IPS-15b (cell line): Measurements from ENCODE around the gene ACAD8.

Experiments used
- H3K27me3 ChIP-seq: one replicate; pipeline ENCODE4 v1.6.1; 2013; ENCODE audit warnings: low read length; ENCODE audit not compliant: control insufficient read depth, insufficient read depth
- H3K36me3 ChIP-seq: one replicate; pipeline ENCODE4 v1.6.1; 2013; ENCODE audit warnings: low read length; ENCODE audit not compliant: control insufficient read depth, insufficient read depth
- H3K4me1 ChIP-seq: one replicate; pipeline ENCODE4 v1.6.1; 2013; ENCODE audit warnings: mild to moderate bottlenecking, low read length; ENCODE audit not compliant: control insufficient read depth, insufficient read depth
- H3K4me3 ChIP-seq: one replicate; pipeline ENCODE4 v1.5.1; 2013; ENCODE audit warnings: low read depth, low read length
- H3K9ac ChIP-seq: one replicate; pipeline ENCODE4 v1.6.1; 2013; ENCODE audit warnings: low read depth, mild to moderate bottlenecking, low read length
- H3K9me3 ChIP-seq: one replicate; pipeline ENCODE4 v1.6.1; 2013; ENCODE audit warnings: mild to moderate bottlenecking, low read length; ENCODE audit not compliant: control insufficient read depth, insufficient read depth

The ACAD8 gene

GRCh38 chr11:134287561-134287960 is 34.2 kb downstream of the ACAD8 start:
- Histone ChIP-seq H3K4me1 (no peaks in the 10 kb centered on the region), H3K9me3 (no peaks in the 10 kb centered on the region), H3K9ac (no peak overlapping the region), H3K4me3 (no peak overlapping the region), H3K27me3 (no peaks in the 10 kb centered on the region), H3K36me3 (peaks cover 7% of the 10 kb centered on the region)

DNA sequence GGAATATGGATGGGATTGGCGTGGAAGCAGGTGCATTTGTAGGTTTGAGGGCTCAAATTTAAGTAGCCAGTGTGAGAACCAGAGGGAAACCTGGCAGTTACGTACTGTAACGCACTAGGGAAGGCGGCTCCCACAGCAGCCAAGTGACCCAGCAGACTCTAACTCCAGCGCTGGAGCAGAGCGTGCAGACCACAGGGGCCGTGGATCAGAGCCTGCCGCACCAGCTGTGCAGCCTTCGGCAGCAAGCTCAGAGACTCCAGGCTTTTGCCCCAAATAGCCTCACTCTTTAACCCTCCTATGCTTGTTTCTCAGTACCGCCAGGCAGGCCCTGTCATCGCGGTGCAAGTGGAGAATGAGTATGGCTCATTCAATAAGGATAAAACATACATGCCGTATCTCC is 35.1 kb downstream of the ACAD8 start:
- no peaks in the 10 kb centered on the region for H3K27me3 ChIP-seq
- no peaks in the 10 kb centered on the region for H3K9me3 ChIP-seq
- H3K4me1 ChIP-seq = no peaks in the 10 kb centered on the region
- no peak overlapping the region for H3K4me3 ChIP-seq
- no peak overlapping the region for H3K9ac ChIP-seq
- H3K36me3 ChIP-seq = peaks cover 7% of the 10 kb centered on the region

DNA sequence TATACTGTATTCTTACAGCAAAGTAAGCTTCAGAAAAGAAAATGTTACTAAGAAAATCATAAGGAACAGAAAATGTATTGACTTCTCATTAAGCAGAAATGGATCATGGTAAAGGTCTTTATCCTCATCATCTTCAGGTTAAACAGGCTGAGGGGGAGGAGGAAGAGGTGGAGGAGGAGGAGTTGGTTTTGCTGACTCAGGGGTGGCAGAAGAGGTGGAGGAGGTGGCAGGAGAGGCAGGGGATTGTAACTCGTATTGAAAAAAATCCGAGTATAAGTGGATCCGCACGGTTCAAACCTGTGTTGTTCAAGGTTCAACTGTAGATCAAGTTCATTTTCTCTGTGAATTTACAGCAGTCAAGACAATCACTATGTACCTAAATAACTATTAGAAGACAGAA is 35.8 kb downstream of the ACAD8 start:
- H3K27me3 ChIP-seq = no peaks in the 10 kb centered on the region
- no peak overlapping the region for H3K9ac ChIP-seq
- peaks cover under 1% of the 10 kb centered on the region for H3K36me3 ChIP-seq
- H3K4me1 ChIP-seq = no peaks in the 10 kb centered on the region
- H3K4me3 ChIP-seq = no peak overlapping the region
- H3K9me3 ChIP-seq = no peaks in the 10 kb centered on the region

GRCh38 chr11:134289789-134290188 is 36.4 kb downstream of the ACAD8 start:
- H3K36me3 ChIP-seq = no peaks in the 10 kb centered on the region
- H3K9me3 ChIP-seq = no peaks in the 10 kb centered on the region

DNA sequence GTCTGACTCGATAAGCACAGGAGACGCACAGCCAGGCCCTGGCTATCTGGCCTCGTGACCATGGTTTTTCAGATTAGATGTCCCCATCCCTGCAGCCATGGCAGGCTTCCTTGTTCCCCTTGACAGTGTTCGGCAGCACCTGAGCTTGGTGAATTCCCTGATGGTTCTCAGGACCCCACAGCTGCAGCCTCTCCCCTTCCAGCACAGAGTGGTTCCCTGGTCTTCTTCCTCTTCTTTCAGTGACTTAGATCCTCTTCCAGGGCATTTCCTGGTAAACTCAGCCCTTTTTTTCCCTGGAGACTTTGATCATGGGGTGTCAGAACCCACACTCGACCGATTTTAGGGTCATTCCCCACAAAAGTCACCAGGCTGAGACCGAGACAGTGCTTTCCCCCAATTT is 37.3 kb downstream of the ACAD8 start:
- no peak overlapping the region for H3K4me3 ChIP-seq
- no peaks in the 10 kb centered on the region for H3K9me3 ChIP-seq
- no peaks in the 10 kb centered on the region for H3K4me1 ChIP-seq
- no peaks in the 10 kb centered on the region for H3K27me3 ChIP-seq
- no peaks in the 10 kb centered on the region for H3K36me3 ChIP-seq
- no peak overlapping the region for H3K9ac ChIP-seq

More at GRCh38 chr11:134289789-134290188, 36.4 kb downstream of the ACAD8 start:
- no peak overlapping the region for H3K4me3 ChIP-seq
- no peaks in the 10 kb centered on the region for H3K4me1 ChIP-seq
- no peak overlapping the region for H3K9ac ChIP-seq
- no peaks in the 10 kb centered on the region for H3K27me3 ChIP-seq

DNA sequence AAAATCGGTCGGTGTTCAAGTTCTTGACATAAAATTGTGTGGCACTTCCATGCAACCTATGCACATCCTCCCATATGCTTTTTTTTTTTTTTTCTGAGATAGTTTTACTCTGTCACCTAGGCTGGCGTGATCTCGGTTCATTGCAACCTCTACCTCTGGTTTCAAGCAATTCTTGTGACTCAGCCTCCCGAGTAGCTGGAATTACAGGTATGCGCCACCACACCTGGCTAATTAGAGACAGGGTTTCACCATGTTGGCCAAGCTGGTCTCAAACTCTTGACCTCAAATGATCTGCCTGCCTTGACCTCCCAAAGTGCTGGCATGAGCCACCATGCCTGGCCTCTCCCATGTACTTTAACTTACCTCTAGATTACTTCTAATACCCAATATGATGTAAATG is 37.8 kb downstream of the ACAD8 start:
- H3K4me3 ChIP-seq = no peak overlapping the region
- no peaks in the 10 kb centered on the region for H3K36me3 ChIP-seq
- H3K4me1 ChIP-seq = no peaks in the 10 kb centered on the region
- H3K9me3 ChIP-seq = no peaks in the 10 kb centered on the region
- H3K27me3 ChIP-seq = no peaks in the 10 kb centered on the region
- H3K9ac ChIP-seq = no peak overlapping the region

DNA sequence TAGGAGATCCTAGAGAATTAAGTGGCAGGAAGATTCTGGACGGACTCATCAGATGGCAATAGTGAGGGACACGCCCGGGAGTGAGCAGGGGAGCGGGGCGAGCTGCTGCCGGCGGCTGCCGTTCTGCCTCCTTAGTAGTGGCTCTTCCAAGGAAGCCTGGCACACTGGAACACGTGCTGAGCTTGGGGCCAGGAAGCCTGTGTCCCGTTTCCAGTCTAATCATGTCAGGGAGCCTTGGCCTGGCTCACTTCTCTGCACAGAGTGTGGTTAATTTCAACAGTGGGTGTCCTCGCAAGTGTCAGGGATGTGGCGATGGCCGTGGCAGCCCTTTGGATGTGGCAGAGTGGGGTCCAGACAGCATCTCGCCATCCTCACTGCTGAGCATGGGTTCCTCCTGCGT is 39.3 kb downstream of the ACAD8 start:
- Histone ChIP-seq H3K9me3 (no peaks in the 10 kb centered on the region), H3K4me3 (no peak overlapping the region), H3K4me1 (no peaks in the 10 kb centered on the region), H3K27me3 (no peaks in the 10 kb centered on the region), H3K36me3 (no peaks in the 10 kb centered on the region), H3K9ac (no peak overlapping the region)

DNA sequence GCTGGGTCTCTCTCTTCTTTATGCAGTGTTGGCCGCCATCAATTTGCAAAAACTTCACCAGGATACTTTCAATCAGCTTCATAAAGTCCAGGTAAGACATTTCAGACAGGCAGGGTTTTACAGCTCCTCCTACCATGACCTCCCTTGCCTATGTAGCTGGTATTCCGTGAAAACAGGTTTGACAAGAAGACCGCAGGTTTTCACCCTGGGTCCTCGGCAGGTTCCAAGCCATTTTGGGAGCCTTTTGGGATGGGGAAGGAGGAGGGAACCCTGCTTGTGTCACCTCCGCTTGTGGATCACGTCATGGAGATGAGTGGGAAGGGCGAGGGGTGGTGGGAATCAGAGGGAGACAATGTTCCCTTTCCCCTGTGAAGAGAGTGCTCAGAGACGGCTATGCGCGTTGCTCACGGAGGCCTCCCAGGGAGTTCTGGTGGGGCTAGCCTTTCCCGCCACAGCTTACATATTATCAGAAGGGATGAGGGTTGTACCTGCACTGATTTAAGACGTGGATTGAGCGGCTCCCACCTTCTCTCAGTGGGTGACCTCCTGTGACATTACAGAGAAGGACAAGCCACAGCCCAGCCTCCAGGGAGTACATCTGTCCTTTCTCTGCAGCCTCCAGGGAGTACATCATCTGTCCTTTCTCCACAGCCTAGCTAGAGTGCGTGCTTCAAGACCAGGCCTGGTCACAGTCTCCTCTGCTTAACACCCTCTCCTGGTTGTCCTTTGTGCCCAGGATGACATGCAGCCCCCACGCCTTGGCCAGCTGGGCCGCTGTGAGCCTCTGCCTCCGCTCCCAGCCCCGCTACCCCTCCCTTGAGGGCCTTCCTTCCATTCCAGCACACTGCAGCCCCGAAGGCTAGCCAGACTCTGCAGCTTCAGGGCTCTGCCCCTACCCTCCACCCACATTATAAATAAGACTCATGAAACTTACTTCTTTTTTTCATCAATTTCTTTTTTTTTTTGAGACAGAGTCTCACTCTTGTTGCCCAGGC is 40.0 kb downstream of the ACAD8 start:
- H3K9ac ChIP-seq = no peak overlapping the region
- no peaks in the 10 kb centered on the region for H3K27me3 ChIP-seq
- H3K4me1 ChIP-seq = no peaks in the 10 kb centered on the region
- H3K9me3 ChIP-seq = no peaks in the 10 kb centered on the region
- no peak overlapping the region for H3K4me3 ChIP-seq
- no peaks in the 10 kb centered on the region for H3K36me3 ChIP-seq

GRCh38 chr11:134294664-134295063 is 41.3 kb downstream of the ACAD8 start:
- Histone ChIP-seq H3K4me3 (no peak overlapping the region), H3K27me3 (no peaks in the 10 kb centered on the region), H3K36me3 (no peaks in the 10 kb centered on the region), H3K9ac (no peak overlapping the region), H3K9me3 (no peaks in the 10 kb centered on the region), H3K4me1 (no peaks in the 10 kb centered on the region)

GRCh38 chr11:134312223-134312622 is 58.9 kb downstream of the ACAD8 start:
- H3K36me3 ChIP-seq = peaks cover 2% of the 10 kb centered on the region
- H3K9ac ChIP-seq = no peak overlapping the region
- H3K9me3 ChIP-seq = no peaks in the 10 kb centered on the region
- H3K4me3 ChIP-seq = no peak overlapping the region
- H3K4me1 ChIP-seq = no peaks in the 10 kb centered on the region
- no peaks in the 10 kb centered on the region for H3K27me3 ChIP-seq

DNA sequence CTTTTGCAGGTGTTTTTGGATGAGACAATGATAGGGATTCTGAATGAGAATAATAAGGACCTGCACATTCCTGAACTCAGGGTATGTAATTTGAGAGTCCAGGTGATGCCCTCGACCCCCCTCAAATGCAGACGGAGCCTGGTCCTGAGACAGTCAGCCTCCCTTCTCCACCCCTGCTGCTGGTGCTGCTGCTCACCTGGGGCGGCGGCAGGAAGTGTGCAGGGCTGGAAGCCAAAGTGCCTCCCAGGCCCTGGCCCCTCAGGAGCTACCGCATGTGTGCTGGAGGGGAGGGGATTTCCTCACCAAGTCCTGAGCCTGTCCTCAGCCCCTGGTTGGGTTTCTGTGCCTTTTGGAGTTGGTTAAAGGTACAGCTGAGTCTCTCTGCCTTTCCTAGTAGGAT is 59.4 kb downstream of the ACAD8 start:
- Histone ChIP-seq H3K4me1 (no peaks in the 10 kb centered on the region), H3K9me3 (no peaks in the 10 kb centered on the region), H3K36me3 (peaks cover 2% of the 10 kb centered on the region), H3K9ac (no peak overlapping the region), H3K4me3 (no peak overlapping the region), H3K27me3 (no peaks in the 10 kb centered on the region)

DNA sequence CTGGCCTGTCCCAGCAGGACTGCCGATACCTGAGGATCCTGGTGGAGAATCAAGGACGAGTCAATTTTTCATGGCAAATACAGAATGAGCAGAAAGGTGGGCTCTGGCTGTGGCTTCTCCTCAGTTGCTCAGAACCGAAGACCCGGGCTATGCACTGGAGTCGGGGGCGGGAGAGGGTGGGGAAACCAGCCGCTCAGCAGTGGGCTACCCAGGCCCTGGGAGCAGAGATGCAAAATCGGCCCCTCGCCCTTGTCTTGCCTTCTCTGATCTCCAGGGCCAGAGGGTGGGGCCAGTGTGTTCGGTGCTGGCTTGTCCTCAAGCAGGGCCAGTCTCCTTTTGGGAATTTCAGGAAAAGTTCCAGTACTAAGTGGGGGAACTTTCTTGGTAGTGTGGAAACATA is 60.0 kb downstream of the ACAD8 start:
- no peak overlapping the region for H3K4me3 ChIP-seq
- no peaks in the 10 kb centered on the region for H3K36me3 ChIP-seq

More for the DNA sequence above, 60.0 kb downstream of the ACAD8 start:
- no peaks in the 10 kb centered on the region for H3K4me1 ChIP-seq
- H3K9me3 ChIP-seq = no peaks in the 10 kb centered on the region
- H3K27me3 ChIP-seq = no peaks in the 10 kb centered on the region
- no peak overlapping the region for H3K9ac ChIP-seq
